ENCODE results near the gene WBP1L. TPM values are rescaled to one million over a fixed set of nuclear protein-coding genes. Genes with fewer than 3 reads are reported as not detected.

Gene WBP1L
- total RNA-seq, 1 donor from 2014 or later = 26.1 TPM

DNA sequence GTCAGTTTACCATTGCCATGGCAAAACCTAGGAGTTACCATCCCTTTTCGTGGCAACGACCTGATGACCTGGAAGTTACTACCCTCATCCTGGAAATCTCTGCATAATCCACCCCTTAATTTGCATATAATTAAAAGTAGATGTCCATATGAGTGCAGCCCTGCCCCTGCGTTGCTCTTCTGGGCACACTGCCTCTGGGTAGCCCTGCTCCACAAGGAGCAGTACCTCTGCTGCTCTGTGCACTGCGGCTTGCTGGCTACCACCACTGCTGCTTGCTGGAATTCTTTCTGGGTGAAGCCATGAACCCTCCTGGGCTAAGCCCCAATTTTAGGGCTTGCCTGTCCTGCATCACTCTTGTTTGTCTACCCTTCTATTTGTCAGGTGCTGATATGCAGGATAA is 80.9 kb downstream of the WBP1L start:
- TF ChIP-seq, protein P1, sequence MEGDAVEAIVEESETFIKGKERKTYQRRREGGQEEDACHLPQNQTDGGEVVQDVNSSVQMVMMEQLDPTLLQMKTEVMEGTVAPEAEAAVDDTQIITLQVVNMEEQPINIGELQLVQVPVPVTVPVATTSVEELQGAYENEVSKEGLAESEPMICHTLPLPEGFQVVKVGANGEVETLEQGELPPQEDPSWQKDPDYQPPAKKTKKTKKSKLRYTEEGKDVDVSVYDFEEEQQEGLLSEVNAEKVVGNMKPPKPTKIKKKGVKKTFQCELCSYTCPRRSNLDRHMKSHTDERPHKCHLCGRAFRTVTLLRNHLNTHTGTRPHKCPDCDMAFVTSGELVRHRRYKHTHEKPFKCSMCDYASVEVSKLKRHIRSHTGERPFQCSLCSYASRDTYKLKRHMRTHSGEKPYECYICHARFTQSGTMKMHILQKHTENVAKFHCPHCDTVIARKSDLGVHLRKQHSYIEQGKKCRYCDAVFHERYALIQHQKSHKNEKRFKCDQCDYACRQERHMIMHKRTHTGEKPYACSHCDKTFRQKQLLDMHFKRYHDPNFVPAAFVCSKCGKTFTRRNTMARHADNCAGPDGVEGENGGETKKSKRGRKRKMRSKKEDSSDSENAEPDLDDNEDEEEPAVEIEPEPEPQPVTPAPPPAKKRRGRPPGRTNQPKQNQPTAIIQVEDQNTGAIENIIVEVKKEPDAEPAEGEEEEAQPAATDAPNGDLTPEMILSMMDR (IDR thresholded peaks at IDR 0.05; ENCODE audit: insufficient read depth, low read length, severe bottlenecking) = no peak
- H3K36me3 ChIP-seq (ENCODE audit: control insufficient read depth, insufficient read depth, low read length) = no peaks in the 10 kb centered on the region
- H3K4me3 ChIP-seq (ENCODE audit: low read depth, low read length) = no peak overlapping the region
- H3K27me3 ChIP-seq (ENCODE audit: control insufficient read depth, insufficient read depth, low read length) = no peaks in the 10 kb centered on the region
- FAIRE-seq (peak; percentile 13), DNase-seq (ENCODE audit: low read depth) (no peak)

DNA sequence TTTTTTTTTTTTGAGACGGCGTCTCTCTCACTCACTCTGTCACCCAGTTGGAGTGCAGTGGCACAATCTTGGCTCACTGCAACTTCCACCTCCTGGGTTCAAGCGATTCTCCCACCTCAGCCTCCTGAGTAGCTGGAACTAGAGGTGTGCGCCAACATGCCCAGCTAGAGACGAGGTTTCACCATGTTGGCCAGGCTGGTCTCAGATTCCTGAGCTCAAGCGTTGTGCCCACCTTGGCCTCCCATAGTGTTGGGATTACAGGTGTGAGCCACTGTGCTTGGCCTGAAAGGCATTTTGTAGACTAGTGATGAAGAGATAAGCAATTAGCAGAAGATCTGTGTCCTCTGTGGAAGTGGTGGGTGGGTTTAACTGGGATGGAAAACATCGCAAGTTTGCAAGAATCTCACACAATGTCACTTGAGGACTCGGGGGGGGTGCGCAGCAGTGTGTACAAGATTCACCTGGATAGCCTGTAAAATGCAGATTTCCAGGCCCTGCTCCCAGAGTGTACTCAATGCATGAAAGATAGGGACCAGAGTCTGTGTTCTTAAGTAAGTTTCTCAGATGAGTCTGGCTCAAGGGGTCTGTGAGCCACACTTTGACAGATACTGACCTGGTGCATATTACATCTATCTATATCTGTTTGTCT is 82.5 kb downstream of the WBP1L start:
- no peaks in the 10 kb centered on the region for H3K27me3 ChIP-seq (ENCODE audit: control insufficient read depth, insufficient read depth, low read length)
- no peak for FAIRE-seq
- no peak overlapping the region for H3K4me3 ChIP-seq (ENCODE audit: low read depth, low read length)
- no peaks in the 10 kb centered on the region for H3K36me3 ChIP-seq (ENCODE audit: control insufficient read depth, insufficient read depth, low read length)
- no peak for DNase-seq (ENCODE audit: low read depth)
- TF ChIP-seq, protein P1 (IDR thresholded peaks at IDR 0.05; ENCODE audit: insufficient read depth, low read length, severe bottlenecking) = no peak

DNA sequence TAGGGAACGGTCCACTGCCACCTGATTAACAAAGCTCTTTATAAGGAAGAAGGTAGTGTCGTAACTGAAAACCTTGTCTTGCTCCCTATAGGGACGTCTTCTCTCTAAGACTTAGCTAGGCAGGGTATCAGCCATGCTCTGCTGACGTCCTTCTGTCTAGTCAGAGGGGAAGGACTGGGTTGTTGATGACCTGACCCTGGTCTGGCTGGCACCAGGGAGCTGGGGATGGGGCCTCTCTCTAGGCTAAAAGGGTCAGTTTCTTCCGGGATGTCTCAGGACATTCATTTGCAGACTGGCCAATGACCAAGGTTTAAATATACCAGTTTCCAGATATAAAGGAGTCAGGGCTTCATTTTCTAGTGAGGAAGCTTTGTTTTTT is 83.8 kb downstream of the WBP1L start:
- FAIRE-seq (no peak), DNase-seq (ENCODE audit: low read depth) (no peak)
- H3K36me3 ChIP-seq (ENCODE audit: control insufficient read depth, insufficient read depth, low read length) = no peaks in the 10 kb centered on the region
- H3K27me3 ChIP-seq (ENCODE audit: control insufficient read depth, insufficient read depth, low read length) = no peaks in the 10 kb centered on the region
- TF ChIP-seq, protein P1 (IDR thresholded peaks at IDR 0.05; ENCODE audit: insufficient read depth, low read length, severe bottlenecking) = no peak
- no peak overlapping the region for H3K4me3 ChIP-seq (ENCODE audit: low read depth, low read length)

DNA sequence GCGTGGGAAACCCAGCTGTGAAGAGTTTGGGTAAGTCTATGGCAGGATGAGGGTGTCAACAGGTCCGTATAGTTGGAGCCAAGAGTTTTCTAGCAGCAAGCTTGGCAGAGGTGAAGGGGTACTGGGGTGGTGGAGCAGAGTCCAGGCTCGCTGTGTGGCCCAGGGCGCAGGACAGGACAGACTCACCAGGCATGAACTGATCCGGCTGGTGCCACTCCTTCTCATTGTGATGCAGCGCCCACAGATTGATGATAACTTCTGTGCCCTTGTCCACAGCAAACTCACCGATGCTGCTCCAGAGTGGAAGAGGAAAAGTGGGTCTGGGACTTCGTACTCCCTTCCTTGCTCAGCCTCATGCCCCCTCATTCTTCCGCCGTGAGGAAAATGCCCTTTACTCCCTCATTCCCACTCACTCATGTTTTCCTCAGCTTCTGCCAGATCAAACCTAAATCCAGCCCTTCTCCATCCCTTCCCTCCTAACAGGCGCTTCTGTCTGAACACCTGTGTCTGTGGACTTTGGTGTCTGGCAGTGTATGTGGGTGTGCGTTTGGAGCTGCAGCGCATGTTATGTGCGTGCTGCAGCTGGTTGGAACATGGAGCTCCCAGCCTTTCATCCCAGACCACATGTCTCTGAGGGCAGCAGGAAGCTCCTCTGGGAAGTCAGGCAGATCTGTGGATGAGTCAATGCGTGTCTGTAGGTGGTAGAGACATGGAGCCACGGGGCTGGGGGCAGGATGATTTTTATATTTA is 87.7 kb downstream of the WBP1L start:
- FAIRE-seq (no peak), DNase-seq (ENCODE audit: low read depth) (no peak)
- no peaks in the 10 kb centered on the region for H3K36me3 ChIP-seq (ENCODE audit: control insufficient read depth, insufficient read depth, low read length)
- no peaks in the 10 kb centered on the region for H3K27me3 ChIP-seq (ENCODE audit: control insufficient read depth, insufficient read depth, low read length)
- no peak overlapping the region for H3K4me3 ChIP-seq (ENCODE audit: low read depth, low read length)
- TF ChIP-seq, protein P1 (IDR thresholded peaks at IDR 0.05; ENCODE audit: insufficient read depth, low read length, severe bottlenecking) = no peak

DNA sequence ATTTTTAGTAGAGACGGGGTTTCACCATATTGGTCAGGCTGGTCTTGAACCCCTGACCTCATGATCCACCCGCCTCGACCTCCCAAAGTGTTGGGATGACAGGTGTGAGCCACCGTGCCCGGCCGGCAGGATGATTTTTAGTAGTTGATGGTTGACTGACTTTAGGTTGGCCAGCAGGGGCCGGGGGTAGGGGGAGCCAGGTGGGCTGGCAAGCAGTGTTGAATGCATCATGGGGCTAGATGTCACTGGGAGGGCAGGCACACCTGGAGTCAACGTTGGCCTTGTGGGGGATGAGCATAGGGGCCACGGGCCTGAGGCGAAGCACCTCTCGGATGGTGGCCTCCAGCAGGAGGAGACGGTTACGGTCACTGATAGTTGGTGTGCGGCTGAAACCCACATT is 88.5 kb downstream of the WBP1L start:
- Histone ChIP-seq H3K27me3 (ENCODE audit: control insufficient read depth, insufficient read depth, low read length) (no peaks in the 10 kb centered on the region), H3K4me3 (ENCODE audit: low read depth, low read length) (no peak overlapping the region), H3K36me3 (ENCODE audit: control insufficient read depth, insufficient read depth, low read length) (no peaks in the 10 kb centered on the region)
- no peak for DNase-seq (ENCODE audit: low read depth)
- TF ChIP-seq, protein P1 (IDR thresholded peaks at IDR 0.05; ENCODE audit: insufficient read depth, low read length, severe bottlenecking) = no peak
- FAIRE-seq = peak; percentile 81
